ENCODE data around the gene FAM229B.

DNA sequence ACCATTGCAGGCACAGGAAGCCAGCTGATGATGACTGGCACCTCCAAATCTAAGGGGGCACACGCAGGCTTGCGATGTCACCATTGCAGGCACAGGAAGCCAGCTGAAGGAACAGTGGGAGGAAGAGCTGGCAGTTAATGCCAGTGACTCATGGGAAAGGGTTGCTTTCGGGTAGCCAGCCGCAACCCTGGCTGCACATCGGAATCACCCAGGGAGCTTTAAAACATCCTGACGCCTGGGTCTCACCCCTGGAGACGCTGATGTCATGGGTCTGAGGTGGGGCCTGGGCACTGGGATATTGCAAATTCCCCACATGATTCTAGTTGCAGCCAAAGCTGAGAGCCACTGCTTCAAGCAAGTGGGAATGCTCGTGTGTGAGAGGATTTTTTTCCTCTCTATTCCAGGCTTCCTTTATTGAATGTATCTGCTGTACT is 49.6 kb upstream of the FAM229B start:
- TF ChIP-seq CTCF (conservative IDR thresholded peaks at IDR 0.05) = no peak
- no peak for TF ChIP-seq ZFX (IDR thresholded peaks at IDR 0.05)

Measured in C4-2B (cell line).